ENCODE data around the gene UBR2. TPM values are rescaled to one million over a fixed set of nuclear protein-coding genes. Genes with fewer than 3 reads are reported as not detected.
"Not testable (repeated sequence)": the region's sequence is repeated elsewhere in the genome, so short reads cannot be mapped to it uniquely, and the experiment has no call there.

The UBR2 gene
- total RNA-seq, 1 donor: 31.5 TPM

DNA sequence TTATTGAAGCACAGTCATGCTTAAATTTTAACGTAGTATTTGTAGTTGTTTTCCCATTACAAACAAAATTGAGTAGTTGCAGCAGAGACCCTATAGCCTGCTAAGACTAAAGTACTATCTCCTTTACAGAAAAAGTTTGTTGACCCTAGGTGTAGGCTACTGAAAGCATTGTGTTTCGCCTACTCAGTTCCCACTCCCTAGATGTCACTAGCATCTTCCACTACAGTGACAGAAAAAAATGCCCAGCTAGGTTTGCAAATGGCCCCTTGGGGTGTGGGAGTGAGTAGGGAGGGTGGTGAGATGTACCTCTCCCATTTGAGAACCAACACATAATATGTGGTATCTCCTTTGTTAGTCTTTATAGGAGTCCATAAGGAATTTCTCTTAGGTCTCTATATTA is 34.5 kb downstream of the UBR2 start:
- H3K9me3 ChIP-seq (ENCODE audit: low read depth, low read length): no peaks in the 10 kb centered on the region
- H3K79me2 ChIP-seq (ENCODE audit: insufficient read depth, low read length): peaks cover 60% of the 10 kb centered on the region
- no peaks in the 10 kb centered on the region for H3K4me1 ChIP-seq (ENCODE audit: insufficient read depth, low read length)
- peaks cover 13% of the 10 kb centered on the region for H3K36me3 ChIP-seq (ENCODE audit: insufficient read depth, low read length)
- no peak for DNase-seq (ENCODE audit: insufficient read length, low spot score, missing footprints)
- H2AFZ ChIP-seq (ENCODE audit: low read length): no peak overlapping the region
- H3K4me3 ChIP-seq (ENCODE audit: insufficient read depth, low read length): no peak overlapping the region
- no peaks in the 10 kb centered on the region for H3K27me3 ChIP-seq (ENCODE audit: insufficient read depth, low read length)
- no peak for TF ChIP-seq CTCF (IDR thresholded peaks at IDR 0.05; ENCODE audit: extremely low read depth, low read depth, low read length)
- peaks cover 5% of the 10 kb centered on the region for H4K20me1 ChIP-seq (ENCODE audit: insufficient read depth, low read length)
- H3K27ac ChIP-seq (ENCODE audit: low read depth, low read length): no peak overlapping the region
- no peak overlapping the region for H3K4me2 ChIP-seq (ENCODE audit: insufficient read depth, low read length)

DNA sequence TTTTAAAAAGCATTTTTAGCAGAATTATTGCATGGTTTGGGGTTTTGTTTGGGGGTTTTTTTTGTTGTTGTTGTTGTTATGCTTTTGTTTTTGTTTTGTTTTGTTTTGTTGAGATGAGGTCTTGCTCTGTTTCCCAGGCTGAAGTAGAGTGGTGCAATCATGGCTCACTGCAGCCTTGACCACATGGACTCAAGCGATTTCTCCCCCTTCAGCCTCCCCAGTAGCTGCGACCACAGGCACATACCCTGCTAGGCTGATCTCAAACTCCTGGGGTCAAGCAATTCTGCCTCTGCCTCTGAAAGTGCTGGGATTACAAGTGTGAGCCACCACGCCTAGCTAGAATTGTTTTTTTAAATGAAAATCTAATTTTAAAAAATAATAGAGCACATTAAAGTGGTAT is 35.7 kb downstream of the UBR2 start:
- Histone ChIP-seq H2AFZ (ENCODE audit: low read length) (no peak overlapping the region), H3K27me3 (ENCODE audit: insufficient read depth, low read length) (no peaks in the 10 kb centered on the region), H3K79me2 (ENCODE audit: insufficient read depth, low read length) (peaks cover 49% of the 10 kb centered on the region), H3K4me3 (ENCODE audit: insufficient read depth, low read length) (no peak overlapping the region), H4K20me1 (ENCODE audit: insufficient read depth, low read length) (peaks cover 5% of the 10 kb centered on the region), H3K4me1 (ENCODE audit: insufficient read depth, low read length) (no peaks in the 10 kb centered on the region), H3K9me3 (ENCODE audit: low read depth, low read length) (no peaks in the 10 kb centered on the region), H3K27ac (ENCODE audit: low read depth, low read length) (no peak overlapping the region), H3K36me3 (ENCODE audit: insufficient read depth, low read length) (peaks cover 13% of the 10 kb centered on the region), H3K4me2 (ENCODE audit: insufficient read depth, low read length) (no peak overlapping the region)
- TF ChIP-seq CTCF (IDR thresholded peaks at IDR 0.05; ENCODE audit: extremely low read depth, low read depth, low read length): no peak
- DNase-seq (ENCODE audit: insufficient read length, low spot score, missing footprints): no peak

DNA sequence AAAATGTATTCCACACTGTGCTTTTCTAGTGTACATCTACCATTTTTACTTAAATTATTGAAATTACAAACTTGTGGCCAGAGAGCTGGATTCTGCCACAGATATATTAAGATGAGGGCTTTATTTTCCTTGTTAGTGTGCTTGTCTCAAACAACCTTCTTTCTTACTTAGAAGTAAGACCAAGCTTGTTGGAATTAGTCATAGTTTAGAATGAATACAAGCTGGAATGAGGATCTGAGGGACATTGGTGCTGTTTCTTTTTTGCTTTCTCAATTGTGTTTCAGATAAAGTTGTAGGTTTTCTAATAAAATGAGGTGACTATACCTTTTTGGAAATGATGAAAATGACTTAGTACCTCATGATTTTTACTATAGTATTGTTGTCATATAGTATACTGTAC is 40.3 kb downstream of the UBR2 start:
- Histone ChIP-seq H3K4me3 (ENCODE audit: insufficient read depth, low read length) (no peak overlapping the region), H3K4me2 (ENCODE audit: insufficient read depth, low read length) (no peak overlapping the region), H3K79me2 (ENCODE audit: insufficient read depth, low read length) (peaks cover 16% of the 10 kb centered on the region), H2AFZ (ENCODE audit: low read length) (no peak overlapping the region), H3K27me3 (ENCODE audit: insufficient read depth, low read length) (no peaks in the 10 kb centered on the region), H4K20me1 (ENCODE audit: insufficient read depth, low read length) (no peaks in the 10 kb centered on the region), H3K4me1 (ENCODE audit: insufficient read depth, low read length) (no peaks in the 10 kb centered on the region), H3K9me3 (ENCODE audit: low read depth, low read length) (no peaks in the 10 kb centered on the region), H3K36me3 (ENCODE audit: insufficient read depth, low read length) (peaks cover 13% of the 10 kb centered on the region), H3K27ac (ENCODE audit: low read depth, low read length) (no peak overlapping the region)
- no peak for TF ChIP-seq CTCF (IDR thresholded peaks at IDR 0.05; ENCODE audit: extremely low read depth, low read depth, low read length)
- DNase-seq (ENCODE audit: insufficient read length, low spot score, missing footprints): no peak

GRCh38 chr6:42604699-42605098 is 40.9 kb downstream of the UBR2 start:
- not testable (repeated sequence) for H3K4me3 ChIP-seq (ENCODE audit: insufficient read depth, low read length); DNase-seq (ENCODE audit: insufficient read length, low spot score, missing footprints); H2AFZ ChIP-seq (ENCODE audit: low read length); H4K20me1 ChIP-seq (ENCODE audit: insufficient read depth, low read length); H3K27ac ChIP-seq (ENCODE audit: low read depth, low read length); H3K9me3 ChIP-seq (ENCODE audit: low read depth, low read length); H3K27me3 ChIP-seq (ENCODE audit: insufficient read depth, low read length); H3K4me1 ChIP-seq (ENCODE audit: insufficient read depth, low read length); H3K4me2 ChIP-seq (ENCODE audit: insufficient read depth, low read length)
- H3K79me2 ChIP-seq (ENCODE audit: insufficient read depth, low read length): peaks cover 12% of the 10 kb centered on the region
- H3K36me3 ChIP-seq (ENCODE audit: insufficient read depth, low read length): peaks cover 14% of the 10 kb centered on the region

Data from osteoblast (primary cell).